CMK (cell line): ENCODE data around the gene ZNF71.

ENCODE experiments used
- DNase-seq: peaks from one replicate; pipeline ENCODE4 v3.0.0-alpha.2; 2010; ENCODE audit warnings: low read depth

The ZNF71 gene

DNA sequence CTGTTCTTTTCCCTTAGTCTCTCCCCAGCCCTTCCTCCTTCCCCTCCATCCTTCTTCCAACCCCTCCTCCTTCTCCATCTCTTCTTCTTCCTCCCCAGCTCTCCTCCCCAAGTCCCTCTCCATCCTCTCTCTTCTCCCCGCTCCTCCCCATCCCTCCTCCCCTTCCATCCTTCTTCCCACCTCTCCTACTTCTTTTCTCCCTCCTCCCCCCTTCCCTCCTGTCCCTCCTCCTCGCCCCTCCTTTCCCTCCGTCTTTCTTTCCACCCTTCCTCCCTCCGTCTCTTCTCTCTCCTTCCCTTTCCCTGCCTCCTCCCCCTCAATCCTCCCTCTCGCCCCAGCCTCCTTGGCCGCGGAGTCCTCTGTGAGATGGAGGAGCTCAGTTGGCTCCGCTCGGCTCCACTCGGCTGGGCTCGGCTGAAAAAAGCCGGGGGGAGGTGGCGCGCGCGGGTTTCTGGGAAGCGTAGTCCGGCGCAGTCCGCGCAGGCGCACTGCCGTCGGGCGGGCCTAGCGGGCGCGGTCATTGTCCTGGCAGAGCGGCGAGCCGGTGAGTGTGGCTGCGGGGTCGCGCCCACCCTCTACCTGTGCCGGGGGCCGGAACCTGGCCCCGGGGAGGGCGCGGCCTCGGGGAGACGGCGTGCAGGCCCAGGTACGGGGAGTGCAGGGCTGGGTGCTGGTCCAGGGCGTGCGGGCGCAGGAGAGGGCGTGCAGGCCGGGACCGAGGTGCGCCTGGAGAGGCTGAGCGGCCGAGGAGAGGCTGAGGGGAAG lies at the start of gene ZNF71:
TSS of gene ZNF71 (plus strand) at position 520 of the 765 bp plus-strand sequence. CDS start 6,257 bp downstream, outside the sequence.
- peak; percentile 76 for DNase-seq

DNA sequence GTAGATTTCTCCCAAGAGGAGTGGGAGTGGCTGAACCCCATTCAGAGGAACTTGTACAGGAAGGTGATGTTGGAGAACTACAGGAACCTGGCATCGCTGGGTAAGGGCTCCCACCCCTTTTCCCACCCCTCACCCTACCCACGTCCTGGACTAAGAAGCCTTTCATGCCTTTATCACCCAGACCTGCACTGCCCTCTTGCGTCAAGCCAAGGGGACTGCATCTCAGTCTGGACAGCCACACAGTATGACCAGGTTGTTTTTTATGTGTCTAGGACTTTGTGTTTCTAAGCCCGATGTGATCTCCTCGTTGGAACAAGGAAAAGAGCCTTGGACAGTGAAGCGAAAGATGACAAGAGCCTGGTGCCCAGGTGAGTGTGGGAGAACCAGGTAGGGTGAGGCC lies 47.6 kb upstream of the ZNF71 start:
- no peak for DNase-seq

DNA sequence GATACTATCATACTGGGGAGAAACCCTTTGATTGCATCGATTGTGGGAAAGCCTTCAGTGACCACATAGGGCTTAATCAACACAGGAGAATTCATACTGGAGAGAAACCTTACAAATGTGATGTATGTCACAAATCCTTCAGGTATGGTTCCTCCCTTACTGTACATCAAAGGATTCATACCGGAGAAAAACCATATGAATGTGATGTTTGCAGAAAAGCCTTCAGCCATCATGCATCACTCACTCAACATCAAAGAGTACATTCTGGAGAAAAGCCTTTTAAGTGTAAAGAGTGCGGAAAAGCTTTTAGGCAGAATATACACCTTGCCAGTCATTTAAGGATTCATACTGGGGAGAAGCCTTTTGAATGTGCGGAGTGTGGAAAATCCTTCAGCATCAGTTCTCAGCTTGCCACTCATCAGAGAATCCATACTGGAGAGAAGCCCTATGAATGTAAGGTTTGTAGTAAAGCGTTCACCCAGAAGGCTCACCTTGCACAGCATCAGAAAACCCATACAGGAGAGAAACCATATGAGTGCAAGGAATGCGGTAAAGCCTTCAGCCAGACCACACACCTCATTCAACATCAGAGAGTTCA lies 40.7 kb upstream of the ZNF71 start:
- no peak for DNase-seq

GRCh38 chr19:56562766-56563165 lies 32.3 kb upstream of the ZNF71 start:
- no peak for DNase-seq

GRCh38 chr19:56566904-56567273 lies 28.2 kb upstream of the ZNF71 start:
- peak; percentile 34 for DNase-seq

GRCh38 chr19:56567274-56568120 lies 27.6 kb upstream of the ZNF71 start, which contains the start of gene ZNF470:
Gene ZNF470 (plus strand): TSS chr19:56567468. CDS start chr19:56570312, 2,844 bp downstream.
- DNase-seq = peak; percentile 89

DNA sequence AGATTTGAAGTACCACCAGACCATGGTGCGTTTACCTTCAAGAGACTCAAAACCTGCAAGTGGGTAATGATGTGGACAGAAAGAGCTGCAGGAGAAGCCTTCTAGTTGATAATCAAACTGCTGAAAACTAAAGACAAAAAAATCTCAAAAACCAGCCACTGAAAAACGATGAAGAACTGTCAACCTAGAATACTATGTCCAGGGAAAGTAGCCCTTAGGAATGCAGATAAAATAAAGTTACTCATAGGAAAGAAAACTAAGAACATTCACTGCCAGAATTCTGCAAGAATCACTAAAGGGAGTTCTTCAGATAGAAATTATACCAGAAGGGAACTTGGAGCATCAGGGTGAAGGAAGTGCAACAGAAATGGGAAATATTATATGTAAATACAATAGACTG lies 22.5 kb upstream of the ZNF71 start:
- no peak for DNase-seq

DNA sequence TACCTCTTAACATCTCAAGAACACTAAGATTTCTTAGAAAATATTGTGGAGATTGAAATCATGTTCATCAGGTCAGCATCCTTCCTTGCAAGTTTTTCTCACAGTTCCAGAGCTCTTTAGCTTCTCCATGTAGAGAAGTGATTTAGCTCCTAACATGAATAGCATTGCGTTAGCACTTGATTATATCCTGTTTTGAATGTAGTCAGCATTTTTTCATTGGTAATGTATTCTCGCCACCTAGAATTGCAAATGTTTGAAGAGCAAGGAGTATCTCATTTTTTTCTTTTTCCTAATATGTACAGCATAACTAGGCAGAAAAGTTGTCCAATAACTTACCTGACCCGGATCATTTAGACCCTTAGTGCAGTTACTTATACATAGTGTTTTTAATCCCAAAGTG lies 21.2 kb upstream of the ZNF71 start:
- no peak for DNase-seq

DNA sequence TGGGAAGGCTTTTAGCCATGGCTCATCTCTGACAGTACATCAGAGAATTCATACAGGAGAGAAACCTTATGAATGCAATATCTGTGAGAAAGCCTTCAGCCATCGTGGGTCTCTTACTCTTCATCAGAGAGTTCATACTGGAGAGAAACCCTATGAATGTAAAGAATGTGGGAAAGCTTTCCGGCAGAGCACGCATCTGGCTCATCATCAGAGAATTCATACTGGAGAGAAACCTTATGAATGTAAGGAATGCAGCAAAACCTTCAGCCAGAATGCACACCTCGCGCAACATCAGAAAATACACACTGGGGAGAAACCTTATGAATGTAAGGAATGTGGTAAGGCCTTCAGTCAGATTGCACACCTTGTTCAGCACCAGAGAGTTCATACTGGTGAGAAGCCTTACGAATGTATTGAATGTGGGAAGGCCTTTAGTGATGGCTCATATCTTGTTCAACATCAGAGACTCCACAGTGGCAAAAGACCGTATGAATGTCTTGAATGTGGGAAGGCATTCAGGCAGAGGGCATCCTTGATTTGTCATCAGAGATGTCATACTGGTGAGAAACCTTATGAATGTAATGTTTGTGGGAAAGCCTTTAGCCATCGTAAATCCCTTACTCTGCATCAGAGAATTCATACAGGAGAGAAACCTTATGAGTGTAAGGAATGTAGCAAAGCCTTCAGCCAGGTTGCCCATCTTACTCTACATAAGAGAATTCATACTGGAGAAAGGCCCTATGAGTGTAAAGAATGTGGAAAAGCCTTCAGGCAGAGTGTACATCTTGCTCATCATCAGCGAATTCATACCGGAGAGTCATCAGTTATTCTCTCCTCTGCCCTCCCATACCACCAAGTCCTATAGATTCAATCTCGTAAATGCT lies 17.1 kb upstream of the ZNF71 start:
- no peak for DNase-seq

- DNase-seq = no peak
Measured at GRCh38 chr19:56594446-56594782, 688 bp upstream of the ZNF71 start.

GRCh38 chr19:56595548-56595899 lies 422 bp downstream of the ZNF71 start:
- DNase-seq = no peak

DNA sequence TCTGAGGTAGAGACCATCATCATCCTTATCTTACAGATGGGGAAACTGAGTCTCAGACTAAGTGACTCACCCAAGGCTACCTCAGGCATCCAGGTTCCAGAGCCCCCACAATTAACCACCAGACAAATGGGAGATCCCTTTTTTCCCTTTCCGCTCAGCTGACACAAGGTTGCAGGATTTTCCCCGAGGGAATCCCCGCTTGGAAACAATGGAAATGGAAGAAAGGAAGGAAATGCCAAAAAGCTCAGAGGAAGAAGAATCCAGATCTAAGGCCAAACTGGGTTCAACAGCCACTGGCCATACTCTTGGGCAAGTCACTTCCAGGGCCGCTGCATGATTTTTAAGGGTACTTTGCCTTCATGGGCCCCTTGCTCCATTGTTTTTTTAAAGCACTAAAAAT lies 1.6 kb downstream of the ZNF71 start:
- DNase-seq = no peak

DNA sequence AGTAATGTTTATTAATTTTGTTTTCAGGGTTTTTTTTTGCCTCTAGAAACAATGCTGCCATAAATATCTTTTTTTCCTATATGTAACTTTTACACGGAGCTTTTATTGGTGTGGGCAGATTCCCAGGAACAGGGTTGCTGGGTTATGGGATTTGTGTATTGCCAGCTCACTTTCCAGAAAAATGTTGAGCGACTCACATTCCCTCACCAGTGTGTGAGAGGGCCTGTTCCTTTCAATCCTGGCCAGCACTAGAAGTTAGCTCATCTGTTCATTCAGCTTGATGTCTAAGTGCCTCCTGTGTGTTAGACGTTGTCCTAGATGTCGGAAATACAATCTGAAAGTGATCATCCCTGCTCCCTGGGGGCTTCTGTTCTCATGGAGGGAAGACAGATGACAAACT lies 2.6 kb downstream of the ZNF71 start:
- no peak for DNase-seq

GRCh38 chr19:56601375-56601774 lies 6.3 kb downstream of the ZNF71 start:
- DNase-seq = no peak

DNA sequence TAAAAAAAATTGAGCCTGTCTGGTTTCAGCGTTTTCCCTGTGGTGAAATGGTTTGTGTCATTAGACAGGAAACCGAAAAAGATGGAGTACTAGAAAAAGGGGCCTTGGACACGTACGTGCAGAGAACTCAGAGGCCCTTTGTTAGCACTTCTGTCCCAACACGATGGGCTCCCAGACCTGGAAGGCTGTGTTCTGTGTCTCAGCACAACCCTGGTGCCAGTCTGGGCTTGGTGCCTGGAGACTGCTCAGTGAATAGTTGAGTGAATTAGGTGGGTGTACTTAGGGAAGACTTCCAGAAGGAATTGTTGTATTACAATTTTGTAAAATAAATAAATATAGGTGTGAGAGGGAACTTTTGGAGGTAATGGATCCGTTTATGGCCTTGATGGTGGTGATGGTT lies 8.7 kb downstream of the ZNF71 start:
- DNase-seq = no peak

GRCh38 chr19:56608274-56608964 lies 13.3 kb downstream of the ZNF71 start:
- DNase-seq = no peak

DNA sequence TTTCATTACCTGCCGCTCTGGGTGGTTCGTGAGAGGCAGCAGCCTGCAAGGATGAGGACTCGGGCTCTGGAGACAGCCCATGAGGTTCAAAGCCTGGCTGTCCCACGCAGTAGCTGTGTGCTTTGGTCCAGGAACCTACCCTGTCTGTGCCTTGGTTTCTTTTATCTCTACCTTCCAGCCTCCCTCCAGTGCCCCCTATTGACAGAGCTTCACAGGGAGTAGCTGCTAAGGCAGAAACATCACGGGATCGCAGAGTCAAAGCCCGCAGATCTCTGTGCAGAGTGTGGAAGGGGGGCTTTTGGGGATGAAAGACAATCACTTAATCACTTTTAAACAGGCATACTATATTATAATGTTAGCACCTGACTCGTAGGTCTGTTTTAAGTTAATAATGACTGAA lies 16.2 kb downstream of the ZNF71 start:
- DNase-seq = no peak

DNA sequence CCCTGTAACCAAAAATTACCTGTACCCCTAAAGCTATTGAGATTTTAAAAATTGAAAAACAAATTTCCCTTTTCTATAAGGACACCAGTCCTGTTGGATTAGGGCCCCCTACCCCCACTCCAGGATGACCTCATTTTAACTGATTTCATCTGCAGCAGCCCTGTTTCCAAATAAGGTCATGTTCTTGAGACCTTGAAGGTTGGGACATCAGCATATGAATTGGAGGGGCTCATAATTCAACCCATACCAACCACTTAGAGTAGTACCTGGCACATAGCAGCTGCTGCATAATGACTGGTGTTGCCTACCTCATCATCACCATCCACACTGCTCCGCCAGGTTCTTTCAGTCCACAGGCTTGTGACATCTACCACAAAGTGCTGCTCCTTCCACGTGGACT lies 17.6 kb downstream of the ZNF71 start:
- no peak for DNase-seq

DNA sequence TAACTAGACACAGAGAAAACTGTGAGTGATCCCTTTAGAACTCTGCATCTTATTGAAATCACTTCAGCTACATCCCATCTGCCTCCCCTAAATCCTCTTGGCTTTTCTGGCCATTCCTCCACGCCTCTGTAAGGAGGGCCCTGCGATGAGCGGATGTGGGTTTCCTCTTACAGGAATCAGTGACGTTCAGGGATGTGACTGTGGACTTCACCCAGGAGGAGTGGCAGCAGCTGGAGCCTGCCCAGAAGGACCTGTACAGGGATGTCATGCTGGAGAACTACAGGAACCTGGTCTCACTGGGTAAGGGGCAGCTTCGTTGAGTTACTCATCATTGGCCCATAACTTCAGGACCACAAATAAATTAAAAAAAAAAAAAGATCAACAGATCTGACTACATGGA lies 18.5 kb downstream of the ZNF71 start:
- DNase-seq = no peak

GRCh38 chr19:56617531-56617930 lies 22.4 kb downstream of the ZNF71 start:
- no peak for DNase-seq

DNA sequence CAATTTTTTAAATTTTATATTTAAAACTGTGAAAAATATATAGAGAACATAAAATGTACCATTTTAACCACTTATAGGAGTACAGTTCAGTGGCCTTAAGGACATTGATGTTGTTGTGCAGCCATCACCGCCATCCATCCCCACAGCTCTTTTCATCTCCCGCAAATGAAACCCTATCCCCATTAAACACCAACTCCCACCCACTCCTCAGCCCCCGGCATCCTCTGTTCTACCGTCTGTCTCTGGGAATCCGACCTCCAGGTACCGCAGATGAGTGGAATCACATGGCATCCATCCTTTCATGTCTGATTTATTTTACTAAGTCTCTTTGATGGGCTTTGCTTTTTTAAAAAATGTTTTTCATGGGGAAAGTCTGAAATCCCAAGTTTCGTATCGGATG lies 24.0 kb downstream of the ZNF71 start:
- no peak for DNase-seq

DNA sequence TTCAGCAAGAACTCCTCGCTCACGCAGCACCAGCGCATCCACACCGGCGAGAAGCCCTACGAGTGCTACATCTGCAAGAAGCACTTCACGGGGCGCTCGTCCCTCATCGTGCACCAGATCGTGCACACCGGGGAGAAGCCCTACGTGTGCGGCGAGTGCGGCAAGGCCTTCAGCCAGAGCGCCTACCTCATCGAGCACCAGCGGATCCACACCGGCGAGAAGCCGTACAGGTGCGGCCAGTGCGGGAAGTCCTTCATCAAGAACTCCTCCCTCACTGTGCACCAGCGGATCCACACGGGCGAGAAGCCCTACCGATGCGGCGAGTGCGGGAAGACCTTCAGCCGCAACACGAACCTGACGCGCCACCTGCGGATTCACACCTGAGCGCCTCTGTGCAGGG lies 27.3 kb downstream of the ZNF71 start:
- no peak for DNase-seq
